GM19351 (cell line): ENCODE data around the gene NEURL1.
A peak's percentile ranks its signal among the peaks of the same experiment; 100 is the strongest.

Experiments
- ATAC-seq: cut with Tn5 transposase; IDR thresholded peaks from one replicate; pipeline ENCODE4 v1.9.1; 2021; ENCODE audit warnings: mild to moderate bottlenecking, moderate library complexity; ENCODE audit not compliant: unreplicated experiment

NEURL1 gene

GRCh38 chr10:103578782-103579382 lies 85.4 kb downstream of the NEURL1 start:
- ATAC-seq: no peak

GRCh38 chr10:103580011-103580410 lies 86.5 kb downstream of the NEURL1 start:
- ATAC-seq: no peak

GRCh38 chr10:103580430-103580829 lies 86.9 kb downstream of the NEURL1 start:
- no peak for ATAC-seq

GRCh38 chr10:103581499-103581898 lies 88.0 kb downstream of the NEURL1 start:
- no peak for ATAC-seq

GRCh38 chr10:103582331-103583123 lies 89.0 kb downstream of the NEURL1 start:
- ATAC-seq: no peak

- ATAC-seq: no peak
Observed at GRCh38 chr10:103583871-103584215, 90.3 kb downstream of the NEURL1 start.

GRCh38 chr10:103584216-103585010 lies 90.9 kb downstream of the NEURL1 start:
- peak; percentile 57 for ATAC-seq

- no peak for ATAC-seq
Observed at GRCh38 chr10:103585011-103585405, 91.5 kb downstream of the NEURL1 start.

GRCh38 chr10:103587073-103587472 lies 93.6 kb downstream of the NEURL1 start:
- ATAC-seq: no peak

GRCh38 chr10:103589074-103589630 lies 95.6 kb downstream of the NEURL1 start:
- ATAC-seq: no peak

- no peak for ATAC-seq
Observed at GRCh38 chr10:103590060-103590459, 96.6 kb downstream of the NEURL1 start.

- ATAC-seq: no peak
Observed at GRCh38 chr10:103590744-103591291, 97.3 kb downstream of the NEURL1 start.

GRCh38 chr10:103592186-103593021 lies 98.9 kb downstream of the NEURL1 start:
- ATAC-seq: peak; percentile 86

GRCh38 chr10:103593022-103593570 lies 99.6 kb downstream of the NEURL1 start:
- no peak for ATAC-seq

- no peak for ATAC-seq
Observed at GRCh38 chr10:103595933-103596726, 102.6 kb downstream of the NEURL1 start.

- no peak for ATAC-seq
Observed at GRCh38 chr10:103597003-103597402, 103.5 kb downstream of the NEURL1 start.

GRCh38 chr10:103598654-103599115 lies 105.2 kb downstream of the NEURL1 start:
- no peak for ATAC-seq

GRCh38 chr10:103599211-103599610 lies 105.7 kb downstream of the NEURL1 start:
- ATAC-seq: no peak

- no peak for ATAC-seq
Observed at GRCh38 chr10:103599907-103600306, 106.4 kb downstream of the NEURL1 start.
